ENCODE results near the gene MAP7D3. TPM values are rescaled to one million over a fixed set of nuclear protein-coding genes. Genes with fewer than 3 reads are reported as not detected.

The MAP7D3 gene
- total RNA-seq, 4 donors from 2014 or later, result 2.2 to 10.9 (median 5.2) TPM

DNA sequence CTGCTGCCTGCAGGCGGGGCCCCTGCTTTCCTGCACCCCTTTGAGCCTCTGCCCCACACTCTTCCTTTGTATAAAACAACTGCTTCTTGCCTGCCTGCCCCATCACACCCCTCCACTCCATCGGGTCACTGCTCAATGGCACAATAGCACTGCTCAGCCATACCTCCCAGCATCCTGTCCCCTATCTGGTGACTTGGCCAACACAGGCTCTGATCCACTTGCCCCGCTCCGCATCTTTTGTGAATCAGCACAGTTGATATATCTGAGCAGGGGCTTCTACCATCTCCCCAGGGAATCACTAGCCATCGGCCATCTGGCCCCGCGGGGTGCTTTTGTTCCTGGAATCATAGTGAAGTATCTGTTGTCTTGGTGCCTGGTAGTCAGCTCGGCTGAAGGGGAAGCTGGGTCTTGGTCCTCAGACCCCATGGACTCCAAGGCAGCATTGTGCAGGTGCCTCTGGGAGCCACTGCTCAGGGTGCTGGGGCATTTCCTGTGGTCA lies 45.3 kb downstream of the MAP7D3 start:
- Histone ChIP-seq H3K4me1 (peaks cover 11 to 39% (median 12%) of the 10 kb centered on the region in 4 donors), H3K4me3 (peak overlapping the region in 2 of 4 donors; percentile 3 to 13), H3K36me3 (peaks cover 0 to 5% (median 0%) of the 10 kb centered on the region in 4 donors), H3K9me3 (no peaks in the 10 kb centered on the region), H3K27ac (peak overlapping the region; percentile 77 to 82 (median 80)), H3K27me3 (no peaks in the 10 kb centered on the region)
- intact Hi-C loops (cut with DNase I; ENCODE audit: low total_unique reads) (loop anchor here (5.0 kb wide), 1 partner anchor 34 kb away; no protein-coding TSS in a partner anchor), in situ Hi-C loops (cut with MboI; ENCODE audit: low pct_ligation_motif_present in 1 of 4, low pct_unique_long_range_greater_than_20kb in 1 of 4, low sequenced_read_pairs in 3 of 4) (loop anchor here in 1 of 4 donors (25.0 kb wide), 1 partner anchor 169 kb away; no protein-coding TSS in a partner anchor)
- 67 to 89% methylated on average over 1 to 7 of the region's 8 CpGs for WGBS, 2 donors (ENCODE audit: low coverage in 1 of 2)
- DNase-seq, result no peak
- TF ChIP-seq EP300 (IDR thresholded peaks at IDR 0.05; ENCODE audit: low read depth), result no peak
- TF ChIP-seq POLR2AphosphoS5 (IDR thresholded peaks at IDR 0.05), result no peak

DNA sequence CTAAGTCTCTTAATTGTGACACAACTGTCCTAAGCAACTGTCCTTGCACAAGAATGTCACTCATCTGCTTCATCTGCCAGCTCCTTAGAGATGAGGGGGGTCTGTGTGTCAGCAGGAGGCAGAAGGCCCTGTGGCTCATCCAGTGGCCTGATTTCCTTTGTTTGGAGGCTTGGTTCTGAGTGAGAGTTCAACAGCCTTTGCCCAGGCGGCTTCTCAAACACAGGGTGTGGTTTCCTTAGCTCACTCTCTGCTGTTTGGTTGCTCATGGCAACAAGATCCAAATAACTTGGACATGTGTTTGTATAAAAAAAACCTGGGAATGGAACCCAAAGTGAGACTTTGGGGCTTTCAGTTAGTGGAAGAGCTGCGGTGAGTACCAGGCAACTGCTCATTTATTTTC lies 46.6 kb downstream of the MAP7D3 start:
- intact Hi-C loops (cut with DNase I; ENCODE audit: low total_unique reads) (loop anchor here (5.0 kb wide), 1 partner anchor 172 kb away; no protein-coding TSS in a partner anchor), in situ Hi-C loops (cut with MboI; ENCODE audit: low pct_ligation_motif_present in 1 of 4, low pct_unique_long_range_greater_than_20kb in 1 of 4, low sequenced_read_pairs in 3 of 4) (loop anchor here in 1 of 4 donors (25.0 kb wide), 1 partner anchor 167 kb away; no protein-coding TSS in a partner anchor)
- no peaks in the 10 kb centered on the region for H3K27me3 ChIP-seq
- peaks cover 11 to 47% (median 12%) of the 10 kb centered on the region in 4 donors for H3K4me1 ChIP-seq
- H3K9me3 ChIP-seq, result no peaks in the 10 kb centered on the region
- H3K36me3 ChIP-seq, result peaks cover 0 to 5% (median 0%) of the 10 kb centered on the region in 4 donors
- 19% methylated on average over 2 of the region's 2 CpGs; no CpG with 5 or more reads in 1 of the 2 donors for WGBS, 2 donors (ENCODE audit: low coverage in 1 of 2)
- H3K27ac ChIP-seq, result peak overlapping the region; percentile 77 to 82 (median 80)
- no peak for TF ChIP-seq EP300 (IDR thresholded peaks at IDR 0.05; ENCODE audit: low read depth)
- no peak for TF ChIP-seq POLR2A (IDR thresholded peaks at IDR 0.05)
- TF ChIP-seq POLR2AphosphoS5 (IDR thresholded peaks at IDR 0.05), result peak; percentile 47 to 52 (median 50)
- TF ChIP-seq CTCF (IDR thresholded peaks at IDR 0.05), result no peak
- DNase-seq, result peak; percentile 62
- peak overlapping the region in 1 of 4 donors; percentile 18 for H3K4me3 ChIP-seq

DNA sequence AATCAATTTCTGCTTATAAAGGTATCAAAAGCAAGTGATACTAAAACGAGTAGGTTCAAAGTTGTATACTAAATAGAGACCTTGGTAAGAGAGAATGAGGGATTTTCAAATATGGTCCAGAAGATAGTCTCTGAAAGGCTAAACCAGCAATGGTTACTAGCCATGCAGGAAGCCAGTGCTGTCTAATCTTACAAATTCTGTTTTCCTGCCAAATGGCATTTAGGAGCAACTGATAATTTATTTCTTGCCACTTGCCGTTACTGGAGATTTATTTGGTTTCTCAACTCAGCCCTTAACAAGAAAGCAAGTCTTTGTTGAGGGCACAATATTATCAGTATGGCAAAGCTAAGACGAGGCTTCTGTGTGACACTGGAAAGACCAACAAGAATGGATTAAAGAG lies 47.2 kb downstream of the MAP7D3 start:
- TF ChIP-seq EP300 (IDR thresholded peaks at IDR 0.05; ENCODE audit: low read depth), result no peak
- TF ChIP-seq CTCF (IDR thresholded peaks at IDR 0.05), result no peak
- no peak for TF ChIP-seq POLR2AphosphoS5 (IDR thresholded peaks at IDR 0.05)
- TF ChIP-seq POLR2A (IDR thresholded peaks at IDR 0.05), result no peak
- peaks cover 0 to 5% (median 0%) of the 10 kb centered on the region in 4 donors for H3K36me3 ChIP-seq
- peaks cover 11 to 46% (median 12%) of the 10 kb centered on the region in 4 donors for H3K4me1 ChIP-seq
- DNase-seq, result no peak
- H3K9me3 ChIP-seq, result no peaks in the 10 kb centered on the region
- 14 to 33% methylated on average over 1 to 3 of the region's 3 CpGs for WGBS, 2 donors (ENCODE audit: low coverage in 1 of 2)
- H3K27ac ChIP-seq, result peak overlapping the region; percentile 77 to 82 (median 80)
- in situ Hi-C loops (cut with MboI; ENCODE audit: low pct_ligation_motif_present in 1 of 4, low pct_unique_long_range_greater_than_20kb in 1 of 4, low sequenced_read_pairs in 3 of 4), result loop anchor here in 1 of 4 donors (25.0 kb wide), 1 partner anchor 167 kb away; no protein-coding TSS in a partner anchor
- intact Hi-C loops (cut with DNase I; ENCODE audit: low total_unique reads), result loop anchor here (5.0 kb wide), 1 partner anchor 172 kb away; no protein-coding TSS in a partner anchor
- no peak overlapping the region for H3K4me3 ChIP-seq
- no peaks in the 10 kb centered on the region for H3K27me3 ChIP-seq

- TF ChIP-seq CTCF (IDR thresholded peaks at IDR 0.05) (no peak), EP300 (IDR thresholded peaks at IDR 0.05; ENCODE audit: low read depth) (no peak), POLR2A (IDR thresholded peaks at IDR 0.05) (no peak), POLR2AphosphoS5 (IDR thresholded peaks at IDR 0.05) (no peak)
- no peak for DNase-seq
- Histone ChIP-seq H3K4me3 (no peak overlapping the region), H3K4me1 (peaks cover 11 to 44% (median 12%) of the 10 kb centered on the region in 4 donors), H3K27me3 (no peaks in the 10 kb centered on the region), H3K9me3 (no peaks in the 10 kb centered on the region), H3K36me3 (peaks cover 0 to 5% (median 0%) of the 10 kb centered on the region in 4 donors), H3K27ac (peak overlapping the region; percentile 77 to 82 (median 80))
- intact Hi-C loops (cut with DNase I; ENCODE audit: low total_unique reads), result loop anchor here (5.0 kb wide), 1 partner anchor 171 kb away; no protein-coding TSS in a partner anchor
- in situ Hi-C loops (cut with MboI; ENCODE audit: low pct_ligation_motif_present in 1 of 4, low pct_unique_long_range_greater_than_20kb in 1 of 4, low sequenced_read_pairs in 3 of 4), result loop anchor here in 1 of 4 donors (25.0 kb wide), 1 partner anchor 166 kb away; no protein-coding TSS in a partner anchor
These were observed 47.8 kb downstream of the MAP7D3 start for GRCh38 chrX:136203438-136203837.

All from transverse colon (tissue), 4 donors.